H1 (cell line): Measurements from ENCODE around the gene COL19A1.

ENCODE experiments used
- ATF3 ChIP-seq: IDR thresholded peaks from 2 replicates; pipeline ENCODE4 v1.6.1; 2011; ENCODE audit warnings: low read depth, mild to moderate bottlenecking, low read length; ENCODE audit not compliant: insufficient read depth
- BCL11A ChIP-seq, 2 experiments: IDR thresholded peaks; one replicate each; pipeline ENCODE4 v1.6.1; 2011; ENCODE audit warnings: low read depth in 2 of 2, low read length in 2 of 2, mild to moderate bottlenecking in 2 of 2
- CBX8 ChIP-seq: fragments of 300-800, 300-1000 bp; sonication (generic); IDR thresholded peaks from 2 replicates; pipeline ENCODE4 v1.7.1; 2016; ENCODE audit warnings: low read depth, low read length, borderline replicate concordance
- CTCF ChIP-seq, 3 experiments: IDR thresholded peaks; 1 replicate in 2 of 3; 2 replicates in 1 of 3; pipeline versions ENCODE4 v1.5.1 to v1.6.1; 2011; ENCODE audit warnings: low read length in 3 of 3, mild to moderate bottlenecking in 3 of 3, inconsistent platforms in 2 of 3, low read depth in 1 of 3, moderate library complexity in 1 of 3; ENCODE audit not compliant: insufficient read depth in 1 of 3; ENCODE audit errors: control extremely low read depth in 1 of 3
- EP300 ChIP-seq, 2 experiments: IDR thresholded peaks; 1 replicate in 1 of 2; 2 replicates in 1 of 2; pipeline ENCODE4 v1.6.1; 2011 to 2012; ENCODE audit warnings: low read depth in 2 of 2, low read length in 2 of 2, mild to moderate bottlenecking in 2 of 2, borderline replicate concordance in 1 of 2, inconsistent platforms in 1 of 2, moderate library complexity in 1 of 2
- EZH2 ChIP-seq: fragments of 200-600 bp; sonication (generic); IDR thresholded peaks from 2 replicates; pipeline ENCODE4 v1.7.1; 2012; ENCODE audit warnings: low read depth, mild to moderate bottlenecking, moderate library complexity, low read length, inconsistent platforms; ENCODE audit not compliant: severe bottlenecking
- GTF2F1 ChIP-seq: IDR thresholded peaks from 2 replicates; pipeline ENCODE4 v1.6.1; 2012; ENCODE audit warnings: low read depth, low read length, improper control_type of control experiment, borderline replicate concordance
- MAX ChIP-seq: IDR thresholded peaks from 2 replicates; pipeline ENCODE4 v1.6.1; 2012; ENCODE audit warnings: inconsistent platforms
- POLR2A ChIP-seq, 2 experiments: IDR thresholded peaks; 1 replicate in 1 of 2; 2 replicates in 1 of 2; pipeline ENCODE4 v1.6.1; 2011; ENCODE audit warnings: low read depth in 2 of 2, low read length in 2 of 2, mild to moderate bottlenecking in 2 of 2; ENCODE audit errors: control extremely low read depth in 1 of 2
- TAF1 ChIP-seq: IDR thresholded peaks from 2 replicates; pipeline ENCODE4 v1.6.1; 2011; ENCODE audit warnings: mild to moderate bottlenecking, low read depth, low read length
- TAF7 ChIP-seq: optimal IDR thresholded peaks from 2 replicates; pipeline ENCODE3; 2011; ENCODE audit warnings: low read depth, mild to moderate bottlenecking, inconsistent platforms, low read length, moderate library complexity, borderline replicate concordance
- TCF12 ChIP-seq: IDR thresholded peaks from 2 replicates; pipeline ENCODE4 v1.6.1; 2011; ENCODE audit warnings: low read depth, mild to moderate bottlenecking, low read length

GRCh38 chr6:69937402-69938136 lies 71.2 kb downstream of the COL19A1 start:
- TF ChIP-seq TCF12 = no peak
- TF ChIP-seq CTCF (IDR thresholded peaks at IDR 0.05; ENCODE audit: control extremely low read depth in 1 of 3, insufficient read depth in 1 of 3, low read depth in 1 of 3, low read length in 3 of 3) = no peak
- TF ChIP-seq EZH2 = no peak
- no peak for TF ChIP-seq TAF1
- no peak for TF ChIP-seq ATF3
- no peak for TF ChIP-seq CBX8
- TF ChIP-seq POLR2A (IDR thresholded peaks at IDR 0.05; ENCODE audit: control extremely low read depth in 1 of 2, low read depth in 2 of 2, low read length in 2 of 2) = no peak
- TF ChIP-seq GTF2F1 = no peak
- no peak for TF ChIP-seq TAF7
- TF ChIP-seq EP300 (IDR thresholded peaks at IDR 0.05; ENCODE audit: borderline replicate concordance in 1 of 2, low read depth in 2 of 2, low read length in 2 of 2) = no peak
- no peak for TF ChIP-seq BCL11A (IDR thresholded peaks at IDR 0.05; ENCODE audit: low read depth in 2 of 2, low read length in 2 of 2)
- TF ChIP-seq MAX = no peak
